GM12872 (cell line): ENCODE measurements around the gene RNU6-9.

Source experiments
- CTCF ChIP-seq: IDR thresholded peaks from 3 replicates; pipeline ENCODE4 v1.5.1; 2011; ENCODE audit warnings: low read depth, mild to moderate bottlenecking, low read length, moderate library complexity; ENCODE audit not compliant: insufficient read depth

The RNU6-9 gene

GRCh38 chr19:897442-898039, 4.3 kb downstream of the RNU6-9 start:
- TF ChIP-seq CTCF = 0 out of 3 replicates have a peak, but pooled peaks have one; percentile 25

- TF ChIP-seq CTCF = no peak
Measured at GRCh38 chr19:898663-899062, 5.4 kb downstream of the RNU6-9 start.

GRCh38 chr19:899336-900042, 6.2 kb downstream of the RNU6-9 start:
- TF ChIP-seq CTCF = no peak

- no peak for TF ChIP-seq CTCF
Measured at GRCh38 chr19:900043-900301, 6.7 kb downstream of the RNU6-9 start.

- TF ChIP-seq CTCF = no peak
Measured at GRCh38 chr19:900302-901111, 7.2 kb downstream of the RNU6-9 start.

GRCh38 chr19:901216-902092, 8.2 kb downstream of the RNU6-9 start:
- no peak for TF ChIP-seq CTCF

GRCh38 chr19:902093-902370, 8.7 kb downstream of the RNU6-9 start:
- no peak for TF ChIP-seq CTCF
